B cell (primary cell): ENCODE data around the gene HLA-DPB1. TPM values are rescaled to one million over a fixed set of nuclear protein-coding genes. Genes with fewer than 3 reads are reported as not detected.

Experiments
- ATAC-seq: fragments of 200-7000 bp; cut with Tn5 transposase; one replicate; pipeline ENCODE4 v1.10.0; 2021; ENCODE audit warnings: low read depth, mild to moderate bottlenecking, moderate number of reproducible peaks, moderate library complexity
- CTCF ChIA-PET: fragments of 350-600 bp; sonication (Branson Sonifier 250); formaldehyde crosslinking; loops from one replicate; lab custom pipeline; 2021; ENCODE audit warnings: antibody characterized with exemption, inconsistent platforms; lab: Charles Lee
- POLR2A ChIA-PET: fragments of 350-600 bp; sonication (Branson Sonifier 250); formaldehyde crosslinking; loops from one replicate; lab custom pipeline; 2021; ENCODE audit warnings: antibody characterized with exemption; lab: Charles Lee
- DNase-seq: peaks from one replicate; pipeline ENCODE4 v3.0.0; 2013
- H2AFZ ChIP-seq: 2 replicates; pipeline ENCODE4 v1.6.1; 2012; ENCODE audit warnings: mild to moderate bottlenecking, low read depth, low read length; ENCODE audit not compliant: insufficient read depth, poor library complexity, severe bottlenecking
- H3K27ac ChIP-seq, 2 donors: 1 replicate in 1 of 2; 2 replicates in 1 of 2; pipeline ENCODE4 v1.5.1; 2012 to 2013; ENCODE audit warnings: low read length in 2 of 2, mild to moderate bottlenecking in 2 of 2, moderate library complexity in 1 of 2
- H3K27me3 ChIP-seq, 4 experiments: fragments of 200-600 bp in 1 of 4; sonication (generic) in 1 of 4; replicated peaks in 1 of 4; 1 replicate in 2 of 4; 2 replicates in 2 of 4; pipeline versions ENCODE4 v1.6.1 to v1.7.0; 2013 to 2016; ENCODE audit warnings: low read length in 3 of 4, mild to moderate bottlenecking in 2 of 4, mixed read lengths in 1 of 4, moderate library complexity in 1 of 4; ENCODE audit not compliant: insufficient read depth in 4 of 4, control insufficient read depth in 3 of 4; ENCODE audit errors: control extremely low read depth in 1 of 4
- H3K36me3 ChIP-seq, 2 experiments: replicated peaks in 1 of 2; 1 replicate in 1 of 2; 2 replicates in 1 of 2; pipeline versions ENCODE4 v1.6.1 to v1.7.1; 2013; ENCODE audit warnings: low read length in 1 of 2; ENCODE audit not compliant: insufficient read depth in 2 of 2, control insufficient read depth in 1 of 2; ENCODE audit errors: control extremely low read depth in 1 of 2, extremely low read depth in 1 of 2
- H3K4me1 ChIP-seq, 2 donors: fragments of 200-600 bp in 1 of 2; sonication (generic) in 1 of 2; 1 replicate in 1 of 2; 2 replicates in 1 of 2; pipeline versions ENCODE4 v1.5.1 to v1.6.1; 2013 to 2017; ENCODE audit warnings: low read length in 2 of 2; ENCODE audit not compliant: control insufficient read depth in 2 of 2, insufficient read depth in 2 of 2
- H3K4me2 ChIP-seq: replicated peaks from 2 replicates; pipeline ENCODE3; 2012; ENCODE audit warnings: mild to moderate bottlenecking, low read depth, low read length; ENCODE audit not compliant: poor library complexity, severe bottlenecking
- H3K4me3 ChIP-seq, 5 experiments: fragments of 200-600 bp in 1 of 5; sonication (generic) in 1 of 5; 1 replicate in 3 of 5; 2 replicates in 2 of 5; pipeline versions ENCODE4 v1.5.1 to v1.7.0; 2011 to 2016; ENCODE audit warnings: low read length in 4 of 5, mild to moderate bottlenecking in 4 of 5, low read depth in 2 of 5, control low read depth in 1 of 5, moderate library complexity in 1 of 5; ENCODE audit not compliant: insufficient read depth in 1 of 5; ENCODE audit errors: control extremely low read depth in 1 of 5, extremely low read depth in 1 of 5
- H3K79me2 ChIP-seq: fragments of 200-600 bp; sonication (generic); one replicate; pipeline ENCODE4 v1.6.0; 2016; ENCODE audit warnings: low read length; ENCODE audit not compliant: control insufficient read depth, insufficient read depth
- H3K9ac ChIP-seq: fragments of 200-600 bp; sonication (generic); 2 replicates; pipeline ENCODE4 v1.6.1; 2017; ENCODE audit warnings: mild to moderate bottlenecking, low read length, moderate library complexity
- H3K9me3 ChIP-seq, 3 donors: one replicate each; pipeline versions ENCODE4 v1.6.1 to v1.7.1; 2013; ENCODE audit warnings: low read length in 2 of 3; ENCODE audit not compliant: control insufficient read depth in 2 of 3, insufficient read depth in 1 of 3; ENCODE audit errors: control extremely low read depth in 1 of 3
- H4K20me1 ChIP-seq: 2 replicates; pipeline ENCODE4 v1.6.0; 2012; ENCODE audit warnings: mild to moderate bottlenecking, low read length; ENCODE audit not compliant: insufficient read depth, control insufficient read depth, poor library complexity, severe bottlenecking
- H3K27ac Mint-ChIP-seq: one replicate; pipeline ENCODE4 v1.8.0; 2021; ENCODE audit warnings: mixed read lengths
- H3K27me3 Mint-ChIP-seq: one replicate; pipeline ENCODE4 v1.8.0; 2021; ENCODE audit warnings: mixed read lengths
- H3K4me1 Mint-ChIP-seq: one replicate; pipeline ENCODE4 v1.8.0; 2021; ENCODE audit warnings: mixed read lengths
- H3K4me3 Mint-ChIP-seq: one replicate; pipeline ENCODE4 v1.8.0; 2021; ENCODE audit warnings: mixed read lengths
- H3K9me3 Mint-ChIP-seq: one replicate; pipeline ENCODE4 v1.8.0; 2022; ENCODE audit warnings: mixed read lengths; ENCODE audit not compliant: insufficient read depth
- CTCF ChIP-seq: fragments of 200-600 bp; IDR thresholded peaks from one replicate; pipeline ENCODE4 v1.8.0; 2022; ENCODE audit warnings: antibody characterized with exemption, mild to moderate bottlenecking
- EZH2 ChIP-seq: IDR thresholded peaks from 2 replicates; pipeline ENCODE4 v1.6.1; 2012; ENCODE audit warnings: borderline replicate concordance, low read depth, mild to moderate bottlenecking, moderate library complexity, low read length; ENCODE audit not compliant: insufficient read depth, poor library complexity, severe bottlenecking
- WGBS: methylation state at CpG from one replicate; pipeline ENCODE4 v1.1.5; 2013; ENCODE audit warnings: missing lambda C conversion rate; ENCODE audit not compliant: insufficient coverage; 5-methylcytosine and 5-hydroxymethylcytosine counted together
- intact Hi-C: fragments of 100-400 bp; cut with micrococcal nuclease; formaldehyde crosslinking; loops from one replicate; pipeline ENCODE4 v1.10.0; 2022
- polyA plus RNA-seq: library from polyadenylated mRNA; depleted of rRNA; stranded (reverse); fragments of >200 nt; gene quantifications from 2 replicates; pipeline ENCODE4 v1.2.3, GENCODE V29; 2012
- total RNA-seq, 2 donors: library from RNA; stranded (reverse); fragments of 120-200 nt in 1 of 2; gene quantifications; 1 replicate in 1 of 2; 2 replicates in 1 of 2; pipeline versions ENCODE4 v1.2.3 to v1.2.4, GENCODE V29; 2013 to 2022

The HLA-DPB1 gene
- total and polyA plus RNA-seq, 2 donors (not counting 1 experiment from before 2014, with no cell fraction given) = 1,104 to 1,578 TPM

GRCh38 chr6:33116841-33117711, 41.3 kb downstream of the HLA-DPB1 start:
- Mint-ChIP-seq H3K27ac (peak overlapping the region; percentile 81), H3K4me1 (peaks cover 62% of the 10 kb centered on the region), H3K27me3 (peaks cover 3% of the 10 kb centered on the region), H3K4me3 (peak overlapping the region; percentile 81), H3K9me3 (no peaks in the 10 kb centered on the region)
- TF ChIP-seq CTCF = no peak
- no peak for TF ChIP-seq EZH2
- ATAC-seq = no peak
- CTCF ChIA-PET = interaction anchor here (0.7 to 6.2 kb wide), 16 partner anchors 10 to 132 kb away, joined by 3 to 52 read pairs (median 4); partner anchors contain the start of gene HLA-DPB1
- H3K4me2 ChIP-seq = peak overlapping the region; percentile 59
- no peak overlapping the region for H3K27ac ChIP-seq
- no peaks in the 10 kb centered on the region for H4K20me1 ChIP-seq
- no peaks in the 10 kb centered on the region for H3K9me3 ChIP-seq
- no peaks in the 10 kb centered on the region for H3K27me3 ChIP-seq
- WGBS = 19% methylated on average over 31 of the region's 32 CpGs
- POLR2A ChIA-PET = interaction anchor here (1.0 to 2.0 kb wide), 2 partner anchors 21 to 107 kb away, joined by 3 to 4 read pairs; no protein-coding TSS in a partner anchor
- H3K79me2 ChIP-seq = peaks cover 9% of the 10 kb centered on the region
- peak overlapping the region; percentile 8 for H3K9ac ChIP-seq
- H3K4me3 ChIP-seq = peak overlapping the region in 4 of 5 experiments; percentile 20 to 32 (median 25)
- H3K36me3 ChIP-seq = no peaks in the 10 kb centered on the region
- DNase-seq = peak; percentile 37
- H3K4me1 ChIP-seq = peaks cover 58 to 63% of the 10 kb centered on the region in 2 donors
- intact Hi-C loops = no loop called here
- H2AFZ ChIP-seq = peak overlapping the region; percentile 31
